Measurements from ENCODE around the gene MED13.

DNA sequence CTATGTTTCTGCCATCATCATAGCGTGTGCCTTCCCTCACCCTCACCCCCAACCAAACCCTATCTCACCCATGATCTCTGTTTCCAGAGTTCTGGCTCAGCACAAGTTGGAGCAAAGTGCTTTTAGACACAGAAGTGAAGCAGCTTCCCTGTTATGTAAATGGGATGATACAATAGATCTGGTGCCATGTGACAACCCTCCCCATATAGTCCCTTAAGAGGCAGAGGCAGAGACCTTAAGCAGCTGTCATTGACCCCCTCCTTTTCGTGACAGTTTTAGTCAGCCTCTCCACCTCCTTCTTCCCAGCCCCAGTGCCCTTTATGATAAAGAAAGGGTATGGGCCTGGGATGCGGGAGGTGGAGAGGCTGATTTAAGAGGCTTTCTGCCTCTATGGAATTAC is 40.3 kb upstream of the MED13 start:
- TF ChIP-seq CTCF (IDR thresholded peaks at IDR 0.05; ENCODE audit: poor library complexity) (no peak), EZH2 (IDR thresholded peaks at IDR 0.05; ENCODE audit: borderline replicate concordance) (no peak), EZH2phosphoT487 (IDR thresholded peaks at IDR 0.05; ENCODE audit: low read depth, severe bottlenecking, unreplicated experiment) (no peak)

Data from hepatocyte (in vitro differentiated cells).